Measurements from ENCODE around the gene MN1.

Gene MN1

GRCh38 chr22:27778294-27779090, 23.1 kb downstream of the MN1 start:
- FAIRE-seq, result no peak
- DNase-seq (ENCODE audit: insufficient read length, low spot score), result no peak
- TF ChIP-seq TAF1 (IDR thresholded peaks at IDR 0.05; ENCODE audit: low read depth, low read length) (no peak), POLR2AphosphoS5 (IDR thresholded peaks at IDR 0.05; ENCODE audit: low read depth, low read length) (no peak), PAX5 (IDR thresholded peaks at IDR 0.05; ENCODE audit: insufficient read depth, low read length, severe bottlenecking) (no peak), POU2F2 (IDR thresholded peaks at IDR 0.05; ENCODE audit: low read depth, low read length) (no peak)

- no peak for FAIRE-seq
- no peak for DNase-seq (ENCODE audit: insufficient read length, low spot score)
- TF ChIP-seq POLR2A (IDR thresholded peaks at IDR 0.05; ENCODE audit: low read depth, low read length), result no peak
- no peak for TF ChIP-seq TAF1 (IDR thresholded peaks at IDR 0.05; ENCODE audit: low read depth, low read length)
- no peak for TF ChIP-seq PAX5 (IDR thresholded peaks at IDR 0.05; ENCODE audit: insufficient read depth, low read length, severe bottlenecking)
- TF ChIP-seq SPI1 (IDR thresholded peaks at IDR 0.05; ENCODE audit: low read depth, low read length), result no peak
Observed at GRCh38 chr22:27777128-27777527, 24.4 kb downstream of the MN1 start.

- no peak for TF ChIP-seq PAX5 (IDR thresholded peaks at IDR 0.05; ENCODE audit: insufficient read depth, low read length, severe bottlenecking)
- TF ChIP-seq POLR2A (IDR thresholded peaks at IDR 0.05; ENCODE audit: low read depth, low read length), result no peak
- no peak for TF ChIP-seq POLR2AphosphoS5 (IDR thresholded peaks at IDR 0.05; ENCODE audit: low read depth, low read length)
- TF ChIP-seq POU2F2 (IDR thresholded peaks at IDR 0.05; ENCODE audit: low read depth, low read length), result no peak
- TF ChIP-seq SPI1 (IDR thresholded peaks at IDR 0.05; ENCODE audit: low read depth, low read length), result no peak
- no peak for TF ChIP-seq TAF1 (IDR thresholded peaks at IDR 0.05; ENCODE audit: low read depth, low read length)
- FAIRE-seq (no peak), DNase-seq (ENCODE audit: insufficient read length, low spot score) (no peak)
Observed at GRCh38 chr22:27776650-27776958, 25.0 kb downstream of the MN1 start.

- TF ChIP-seq TAF1 (IDR thresholded peaks at IDR 0.05; ENCODE audit: low read depth, low read length) (no peak), POLR2AphosphoS5 (IDR thresholded peaks at IDR 0.05; ENCODE audit: low read depth, low read length) (no peak), POU2F2 (IDR thresholded peaks at IDR 0.05; ENCODE audit: low read depth, low read length) (no peak), SPI1 (IDR thresholded peaks at IDR 0.05; ENCODE audit: low read depth, low read length) (no peak), POLR2A (IDR thresholded peaks at IDR 0.05; ENCODE audit: low read depth, low read length) (no peak), PAX5 (IDR thresholded peaks at IDR 0.05; ENCODE audit: insufficient read depth, low read length, severe bottlenecking) (no peak)
- FAIRE-seq (no peak), DNase-seq (ENCODE audit: insufficient read length, low spot score) (no peak)
Observed at GRCh38 chr22:27775758-27776649, 25.6 kb downstream of the MN1 start.

GRCh38 chr22:27775087-27775698, 26.4 kb downstream of the MN1 start:
- TF ChIP-seq POLR2AphosphoS5 (IDR thresholded peaks at IDR 0.05; ENCODE audit: low read depth, low read length) (no peak), POU2F2 (IDR thresholded peaks at IDR 0.05; ENCODE audit: low read depth, low read length) (no peak), SPI1 (IDR thresholded peaks at IDR 0.05; ENCODE audit: low read depth, low read length) (no peak), PAX5 (IDR thresholded peaks at IDR 0.05; ENCODE audit: insufficient read depth, low read length, severe bottlenecking) (no peak)
- FAIRE-seq, result no peak
- no peak for DNase-seq (ENCODE audit: insufficient read length, low spot score)

GRCh38 chr22:27774200-27774599, 27.4 kb downstream of the MN1 start:
- no peak for TF ChIP-seq SPI1 (IDR thresholded peaks at IDR 0.05; ENCODE audit: low read depth, low read length)
- no peak for TF ChIP-seq POU2F2 (IDR thresholded peaks at IDR 0.05; ENCODE audit: low read depth, low read length)
- no peak for TF ChIP-seq POLR2A (IDR thresholded peaks at IDR 0.05; ENCODE audit: low read depth, low read length)
- TF ChIP-seq TAF1 (IDR thresholded peaks at IDR 0.05; ENCODE audit: low read depth, low read length), result no peak
- no peak for TF ChIP-seq POLR2AphosphoS5 (IDR thresholded peaks at IDR 0.05; ENCODE audit: low read depth, low read length)
- TF ChIP-seq PAX5 (IDR thresholded peaks at IDR 0.05; ENCODE audit: insufficient read depth, low read length, severe bottlenecking), result no peak
- FAIRE-seq (no peak), DNase-seq (ENCODE audit: insufficient read length, low spot score) (no peak)

- TF ChIP-seq POU2F2 (IDR thresholded peaks at IDR 0.05; ENCODE audit: low read depth, low read length) (no peak), POLR2A (IDR thresholded peaks at IDR 0.05; ENCODE audit: low read depth, low read length) (no peak), SPI1 (IDR thresholded peaks at IDR 0.05; ENCODE audit: low read depth, low read length) (no peak), TAF1 (IDR thresholded peaks at IDR 0.05; ENCODE audit: low read depth, low read length) (no peak), PAX5 (IDR thresholded peaks at IDR 0.05; ENCODE audit: insufficient read depth, low read length, severe bottlenecking) (no peak), POLR2AphosphoS5 (IDR thresholded peaks at IDR 0.05; ENCODE audit: low read depth, low read length) (no peak)
- DNase-seq (ENCODE audit: insufficient read length, low spot score) (no peak), FAIRE-seq (no peak)
Observed at GRCh38 chr22:27772984-27773498, 28.5 kb downstream of the MN1 start.

- DNase-seq (ENCODE audit: insufficient read length, low spot score) (no peak), FAIRE-seq (no peak)
- no peak for TF ChIP-seq TAF1 (IDR thresholded peaks at IDR 0.05; ENCODE audit: low read depth, low read length)
- TF ChIP-seq POLR2A (IDR thresholded peaks at IDR 0.05; ENCODE audit: low read depth, low read length), result no peak
- TF ChIP-seq POLR2AphosphoS5 (IDR thresholded peaks at IDR 0.05; ENCODE audit: low read depth, low read length), result no peak
- no peak for TF ChIP-seq SPI1 (IDR thresholded peaks at IDR 0.05; ENCODE audit: low read depth, low read length)
- no peak for TF ChIP-seq POU2F2 (IDR thresholded peaks at IDR 0.05; ENCODE audit: low read depth, low read length)
- TF ChIP-seq PAX5 (IDR thresholded peaks at IDR 0.05; ENCODE audit: insufficient read depth, low read length, severe bottlenecking), result no peak
Observed at GRCh38 chr22:27772081-27772983, 29.2 kb downstream of the MN1 start.
